Endometrial microvascular endothelial cells (primary cell): ENCODE results near the gene MSI2. TPM values are rescaled to one million over a fixed set of nuclear protein-coding genes. Genes with fewer than 3 reads are reported as not detected.

Experiments
- in situ Hi-C: cut with HindIII; loops from 2 replicates; pipeline ENCODE4 v1.10.0; 2017; ENCODE audit warnings: low sequenced_read_pairs, low pct_unique_long_range_greater_than_20kb; ENCODE audit errors: inconsistent ontology term
- total RNA-seq: library from RNA; depleted of rRNA; stranded (reverse); fragments of >200 nt; gene quantifications from one replicate; pipeline ENCODE4 v1.2.3, GENCODE V29; 2015; ENCODE audit errors: inconsistent ontology term

The MSI2 gene
- total RNA-seq, 1 donor from 2014 or later, result 19.2 TPM

DNA sequence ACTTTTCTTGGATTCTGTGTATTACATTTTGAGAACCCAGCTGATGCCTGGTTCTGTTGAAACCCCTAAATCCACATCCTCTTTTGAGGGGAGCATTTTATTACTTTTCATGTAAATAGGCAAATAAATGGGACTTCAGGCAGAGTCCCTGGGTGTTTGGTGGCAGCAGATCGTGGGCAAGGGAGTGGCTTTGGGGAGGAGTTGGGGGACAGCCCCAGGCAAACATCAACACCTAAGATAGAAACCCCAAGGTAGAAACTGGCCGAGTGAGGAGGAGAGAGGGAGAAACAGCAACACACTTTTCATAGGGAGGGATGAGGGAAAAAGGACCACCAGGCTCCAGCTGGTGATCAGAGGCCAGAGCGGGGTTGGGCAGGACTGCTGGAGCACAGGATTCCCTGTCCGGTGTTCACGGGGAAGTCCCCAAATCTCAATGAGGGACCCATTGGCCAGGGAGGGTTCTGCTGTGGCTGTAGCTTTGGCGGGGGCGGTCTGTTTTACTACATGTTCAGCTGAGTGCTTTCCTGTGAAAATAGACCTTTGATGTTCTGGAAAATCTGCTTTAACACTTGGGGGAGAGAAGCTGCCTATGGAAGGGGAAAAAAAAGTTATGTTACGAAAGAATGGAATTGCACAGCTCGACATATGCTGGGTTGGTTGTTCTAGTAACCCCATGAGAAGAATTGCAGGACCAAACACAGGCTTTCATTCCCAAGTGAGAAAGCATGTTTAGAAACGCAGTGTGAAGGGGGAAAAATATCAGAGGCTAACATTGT, 46.6 kb downstream of the MSI2 start:
- in situ Hi-C loops, result no loop called here

DNA sequence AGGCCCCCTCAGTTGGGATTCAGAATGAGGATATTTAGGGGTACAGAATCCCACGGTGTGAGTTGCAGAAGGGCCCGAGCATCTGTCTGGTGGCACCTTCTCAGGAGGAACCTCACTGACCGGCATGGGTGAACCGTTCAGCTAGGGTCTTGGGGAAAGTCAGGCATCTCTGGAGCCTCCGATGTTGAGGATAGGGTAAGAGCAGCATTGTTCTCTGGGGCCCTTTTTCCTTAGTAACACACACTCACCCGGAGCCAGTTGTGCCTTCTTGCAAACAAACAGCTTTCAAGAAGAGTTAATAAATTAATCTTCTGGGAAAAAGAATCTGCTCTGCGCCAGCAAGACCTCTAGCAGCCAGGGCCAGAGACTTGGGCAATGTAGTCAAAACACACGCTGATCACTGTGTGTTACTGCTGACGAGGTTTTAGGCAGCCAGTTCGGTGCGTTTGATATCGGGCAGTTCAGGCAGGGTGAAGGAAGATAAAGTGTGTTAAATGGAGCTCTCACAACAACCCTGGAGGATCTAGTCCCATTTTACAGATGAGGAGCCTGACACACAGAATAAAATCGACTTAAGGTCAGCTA, 48.9 kb downstream of the MSI2 start:
- in situ Hi-C loops, result no loop called here

DNA sequence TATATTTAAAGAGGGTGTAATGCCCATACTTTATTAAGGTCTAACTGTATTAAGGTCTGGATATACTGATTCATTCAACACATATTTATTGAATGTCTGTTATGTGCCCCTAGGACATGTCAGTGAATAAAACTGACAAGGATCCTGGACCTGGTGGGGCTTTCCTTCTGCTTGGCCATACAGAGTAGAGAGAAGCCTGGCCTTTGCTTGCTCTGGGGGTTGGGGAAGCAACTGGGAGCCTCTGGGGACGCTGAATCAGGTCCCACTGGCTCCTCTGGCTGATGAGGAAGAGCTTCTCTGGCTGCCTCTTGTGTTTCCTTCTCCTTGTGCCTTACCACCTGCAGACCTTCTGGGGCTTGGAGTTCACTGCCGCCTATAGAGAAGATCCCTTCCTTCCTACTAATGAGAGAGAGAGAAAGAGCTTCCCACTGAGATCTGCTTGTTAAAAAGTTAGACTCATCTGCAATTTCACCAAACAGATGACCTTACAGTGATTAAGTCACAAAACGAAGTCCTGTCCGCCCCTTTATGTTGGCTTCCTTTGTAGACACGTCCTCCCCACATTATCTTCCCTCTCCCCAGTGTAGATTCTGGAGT, 49.7 kb downstream of the MSI2 start:
- in situ Hi-C loops, result no loop called here

DNA sequence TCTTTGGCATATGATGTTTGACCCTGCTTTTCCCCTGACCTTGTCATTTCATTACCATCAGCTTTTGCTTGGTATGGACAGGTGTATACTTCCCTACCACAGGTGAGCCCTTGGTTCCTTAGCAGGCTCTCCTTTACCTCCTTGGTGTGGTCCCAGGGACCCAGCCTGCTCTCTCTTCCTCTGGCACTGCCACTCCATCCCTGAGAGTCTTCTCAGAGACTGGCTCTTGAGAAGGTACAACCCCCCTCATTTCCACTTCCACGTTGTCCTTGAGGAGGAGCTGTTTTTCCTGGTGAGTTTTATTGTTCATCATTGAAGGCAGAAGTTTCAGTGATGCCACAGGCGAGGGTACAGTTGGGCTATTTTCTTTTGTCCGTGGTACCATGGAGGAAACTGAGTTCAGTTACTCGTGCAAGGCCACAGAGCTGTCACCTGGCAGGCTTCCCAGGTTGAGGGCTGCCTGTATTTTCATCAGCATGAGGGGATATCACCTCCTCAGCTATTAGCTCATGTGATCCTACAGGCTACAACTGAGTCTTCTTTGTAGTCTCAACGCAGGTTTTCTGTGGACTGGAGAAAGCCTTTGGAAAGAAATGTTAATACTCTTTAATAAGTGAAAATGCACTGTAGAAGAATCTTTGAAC, 52.3 kb downstream of the MSI2 start:
- in situ Hi-C loops, result no loop called here

DNA sequence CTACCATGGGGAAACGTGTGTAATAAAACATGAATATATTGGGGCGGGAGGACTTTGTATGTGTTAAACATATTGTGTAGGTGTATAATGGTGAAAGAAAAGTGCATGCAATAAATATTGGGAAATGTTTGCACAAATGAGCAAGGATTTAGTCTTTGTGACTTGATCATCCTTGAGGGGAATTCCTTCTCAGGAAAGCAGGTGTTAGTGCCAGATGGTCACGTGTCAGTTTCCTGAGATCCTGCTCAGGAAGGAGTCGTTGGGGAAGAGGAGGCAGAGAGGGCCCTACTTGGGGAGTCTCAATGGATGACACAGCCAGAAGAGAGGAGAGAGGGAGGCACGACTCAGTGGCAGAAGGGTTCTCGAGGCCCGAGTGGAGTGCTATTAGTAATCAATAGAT, 53.2 kb downstream of the MSI2 start:
- in situ Hi-C loops, result no loop called here

DNA sequence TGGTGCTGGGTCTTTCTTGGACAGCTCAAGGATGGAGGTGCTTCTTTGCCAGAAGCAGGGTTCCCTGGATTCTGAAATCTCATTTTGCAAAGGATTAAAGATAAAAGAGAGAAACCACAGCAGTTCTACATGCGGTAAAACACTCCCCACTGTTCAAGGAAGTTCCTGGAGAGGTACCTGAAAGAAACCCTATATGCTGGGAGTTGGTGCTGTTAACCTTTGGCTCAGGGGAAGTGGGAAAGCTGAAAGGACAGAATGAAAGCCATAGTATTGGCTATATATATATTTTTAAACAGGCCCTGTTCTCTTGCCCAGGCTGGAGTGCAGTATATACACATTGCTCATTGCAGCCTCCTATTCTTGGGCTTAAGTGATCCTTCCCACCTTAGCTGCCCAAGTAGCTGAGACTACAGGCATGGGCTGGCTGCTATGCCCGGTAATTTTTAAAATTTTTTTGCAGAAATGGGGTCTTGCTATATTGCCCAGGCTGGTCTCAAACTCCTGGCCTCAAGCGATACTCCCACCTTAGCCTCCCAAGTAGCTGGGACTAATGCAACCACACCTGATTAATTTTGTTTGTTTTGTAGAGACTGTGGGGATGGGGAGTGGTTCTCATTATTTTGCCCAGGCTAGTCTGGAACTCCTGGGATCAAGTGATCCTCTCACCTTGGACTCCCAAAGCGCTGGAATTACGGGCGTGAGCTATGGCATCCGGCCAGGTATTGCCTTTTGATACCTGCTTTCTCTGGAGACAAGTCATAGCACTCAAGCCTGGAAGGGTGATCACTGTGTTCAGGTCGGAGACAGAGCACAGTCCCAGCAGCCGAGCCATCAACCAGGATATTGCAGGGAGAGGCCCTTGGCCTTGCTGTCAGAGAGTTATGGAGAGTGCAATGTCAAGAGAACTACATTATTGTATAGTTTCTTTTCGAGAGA, 55.2 kb downstream of the MSI2 start:
- in situ Hi-C loops, result no loop called here

DNA sequence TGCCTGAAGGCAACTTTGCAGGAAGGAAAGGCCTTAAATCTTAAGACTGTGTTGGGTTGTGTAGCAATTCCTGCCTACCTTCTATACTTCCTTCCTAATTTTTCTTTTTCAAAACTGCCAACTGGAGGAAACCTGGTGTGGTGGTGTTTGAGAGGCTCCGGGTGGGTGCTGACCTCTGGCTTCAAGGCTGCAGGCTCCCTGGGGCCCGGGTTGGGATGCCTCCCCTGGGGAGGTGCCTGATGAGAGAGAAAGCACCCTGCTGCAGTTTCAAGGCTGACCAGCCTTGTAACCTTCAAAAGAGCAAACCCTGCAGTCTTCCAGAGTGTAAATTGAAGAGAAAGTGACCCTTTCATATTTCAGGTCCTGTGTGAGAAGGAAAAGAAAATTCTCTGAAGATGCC, 55.9 kb downstream of the MSI2 start:
- in situ Hi-C loops, result no loop called here

DNA sequence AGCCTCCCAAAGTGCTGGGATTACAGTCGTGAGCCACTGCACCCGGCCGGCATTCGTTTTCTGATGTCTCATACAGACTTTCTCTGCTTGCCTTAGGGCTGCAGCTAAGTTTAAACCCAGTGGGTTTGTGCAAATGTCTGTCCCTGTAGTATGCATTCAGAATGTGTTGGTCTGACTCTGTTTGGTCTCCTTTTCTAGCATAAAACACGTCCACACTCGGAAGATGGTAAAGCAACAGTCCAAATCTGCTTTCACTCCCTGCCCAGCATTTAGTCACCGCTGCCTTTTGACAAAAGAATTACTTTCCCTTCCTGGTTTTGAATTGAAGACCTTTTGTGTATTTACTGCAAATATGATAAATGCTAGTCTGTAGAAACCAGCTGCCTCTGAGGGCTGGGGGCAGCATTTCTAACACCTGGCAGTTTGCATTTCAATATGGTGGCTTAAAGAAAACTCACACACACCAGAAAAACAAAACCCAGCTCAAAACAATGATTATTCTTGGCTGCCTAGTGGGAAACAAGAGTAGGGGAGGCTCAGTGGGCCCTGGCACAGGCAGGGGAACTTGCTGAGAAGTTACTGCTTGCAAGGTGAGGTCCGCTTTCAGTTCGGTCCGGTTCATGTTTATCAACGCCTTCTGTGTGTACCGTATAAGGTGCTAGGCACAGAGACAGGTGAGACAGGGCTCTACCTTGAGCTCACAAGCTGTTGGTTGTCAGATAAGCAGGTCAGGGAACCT, 56.9 kb downstream of the MSI2 start:
- in situ Hi-C loops, result no loop called here

DNA sequence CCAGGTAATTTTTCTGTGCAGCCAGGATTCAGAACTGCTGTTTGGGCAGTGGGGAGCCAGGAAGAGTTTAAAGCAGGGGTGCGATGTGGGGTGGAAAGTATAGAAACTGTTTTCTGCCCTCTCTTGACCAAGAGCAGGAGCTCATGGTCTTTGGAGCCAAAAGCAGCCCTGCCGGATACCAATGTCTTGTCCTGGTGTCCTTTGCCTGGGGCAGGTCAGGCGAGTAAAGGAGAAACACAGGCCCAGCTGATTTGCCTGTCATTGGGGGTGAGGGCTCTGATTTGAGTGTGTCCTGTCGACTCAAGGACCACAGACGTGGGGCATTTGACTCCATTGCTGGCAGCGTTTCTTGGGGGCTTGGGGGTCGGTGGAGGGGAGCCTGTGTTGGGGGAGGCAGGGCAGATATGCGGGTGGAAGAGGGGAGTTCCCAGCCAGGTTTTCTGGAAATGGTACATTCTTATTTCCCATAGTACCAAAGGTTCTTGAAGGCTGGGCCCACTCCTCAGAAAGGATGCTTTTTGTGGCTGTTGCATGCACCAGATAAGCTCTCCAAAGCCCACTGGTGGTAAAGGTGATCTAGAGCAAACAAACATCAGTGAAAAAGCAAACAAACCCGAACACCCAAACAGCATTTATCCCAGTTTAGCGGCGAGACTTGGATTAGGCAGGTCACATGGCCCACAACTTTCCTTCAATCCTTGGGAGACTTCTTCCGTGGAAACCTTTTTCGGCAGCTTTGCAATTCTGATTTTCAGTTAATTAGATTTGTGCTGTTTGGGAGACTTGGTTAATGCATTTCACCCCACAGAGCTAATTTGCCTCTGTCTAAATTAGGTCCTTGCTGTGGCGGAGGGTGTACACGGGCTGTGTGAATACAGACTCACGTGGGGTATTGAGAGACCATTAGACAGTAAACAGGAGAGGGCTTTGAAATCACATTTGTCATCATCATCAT, 59.0 kb downstream of the MSI2 start:
- in situ Hi-C loops, result no loop called here

DNA sequence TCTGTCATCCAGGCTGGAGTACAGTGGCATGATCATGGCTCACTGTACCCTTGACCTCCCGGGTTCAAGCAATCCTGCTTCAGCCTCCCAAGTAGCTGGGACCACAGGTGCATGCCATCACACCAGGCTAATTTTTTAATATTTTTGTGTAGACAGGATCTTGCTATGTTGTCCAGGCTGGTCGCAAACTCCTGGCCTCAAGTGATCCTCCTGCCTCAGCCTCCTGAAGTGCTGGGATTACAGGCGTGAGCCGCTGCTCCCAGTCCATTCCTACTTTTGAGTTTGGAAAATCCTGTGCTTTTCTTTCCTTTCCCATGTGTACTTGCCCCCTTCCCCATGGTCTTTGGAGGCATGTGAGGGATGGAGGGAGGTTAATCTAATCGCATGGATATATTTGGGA, 60.0 kb downstream of the MSI2 start:
- in situ Hi-C loops, result no loop called here

DNA sequence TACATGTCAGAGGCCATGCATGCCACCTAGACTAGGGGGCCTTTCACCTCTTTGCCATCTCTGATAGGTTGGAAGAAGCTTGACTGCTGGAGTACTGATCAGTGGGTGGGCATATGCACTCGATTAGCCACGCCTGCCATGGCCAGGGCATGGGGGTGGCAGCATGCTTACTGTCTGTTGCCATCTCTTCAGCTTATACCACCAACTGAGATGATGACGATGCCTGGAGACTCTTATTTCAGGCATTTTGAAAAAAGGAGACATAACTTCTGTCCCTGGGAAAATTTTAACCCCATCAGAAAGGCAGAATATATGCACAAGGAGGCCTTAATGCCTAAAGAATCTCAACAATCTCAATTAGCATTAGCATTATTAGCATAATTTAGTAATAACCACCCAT, 60.8 kb downstream of the MSI2 start:
- in situ Hi-C loops, result no loop called here

DNA sequence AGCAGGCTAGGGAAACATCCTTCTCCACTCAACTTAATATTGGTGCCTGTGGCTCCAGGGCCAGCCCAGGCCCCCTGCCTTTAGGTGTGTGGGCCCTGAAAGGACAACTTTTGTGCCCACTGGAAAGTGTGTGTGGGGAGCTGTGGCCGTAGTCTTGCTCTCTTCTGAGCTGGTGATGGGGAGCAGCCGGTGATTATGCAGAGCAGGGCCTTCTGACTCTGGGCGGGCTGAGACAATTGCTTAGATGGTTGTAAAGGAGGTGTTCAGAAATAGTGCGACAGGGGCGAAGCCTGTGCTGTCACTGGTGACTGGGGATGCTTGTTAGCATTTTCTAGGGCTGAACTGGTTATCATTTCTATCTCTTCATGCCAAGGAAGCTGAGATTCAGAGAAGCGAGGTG, 62.6 kb downstream of the MSI2 start:
- in situ Hi-C loops, result no loop called here

DNA sequence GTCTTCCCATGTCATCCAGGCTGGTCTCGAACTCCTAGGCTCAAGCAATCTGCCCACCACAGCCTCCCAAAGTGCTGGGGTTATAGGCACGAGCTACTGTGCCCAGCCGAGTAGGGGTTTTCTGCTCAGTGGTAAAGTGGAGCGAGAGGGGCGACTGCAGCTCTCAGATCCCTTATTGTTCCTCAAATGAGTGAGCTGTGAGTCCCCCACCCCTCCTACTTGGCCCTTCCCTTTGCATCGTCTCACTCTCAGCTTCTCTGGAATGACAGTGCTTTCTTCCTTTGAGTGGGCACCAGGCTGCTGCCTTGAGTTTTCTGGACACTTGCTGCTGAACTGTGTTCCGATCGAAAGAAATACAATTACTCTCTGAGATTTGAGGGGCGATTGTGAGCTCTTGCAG, 63.5 kb downstream of the MSI2 start:
- in situ Hi-C loops, result no loop called here

DNA sequence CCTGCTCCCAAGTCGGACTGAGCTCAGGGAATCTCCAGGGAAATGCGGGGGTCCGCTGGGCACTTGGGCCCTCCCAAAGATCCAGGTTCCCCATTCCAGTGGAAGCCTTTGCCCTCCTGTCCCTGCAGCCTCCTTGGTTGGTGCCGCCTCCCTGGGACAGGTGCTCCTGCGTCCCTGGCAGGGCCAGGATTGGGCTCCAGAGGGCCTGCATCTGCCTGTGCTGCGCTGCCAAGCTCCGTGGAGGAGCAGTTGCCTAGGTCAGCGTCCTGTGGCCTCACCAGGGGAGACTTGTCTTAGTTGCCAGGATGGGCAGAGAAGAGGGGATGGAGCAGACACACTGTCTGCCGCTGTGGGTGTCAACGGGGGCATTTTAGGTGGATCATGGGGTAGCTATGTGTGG, 67.1 kb downstream of the MSI2 start:
- in situ Hi-C loops, result no loop called here

DNA sequence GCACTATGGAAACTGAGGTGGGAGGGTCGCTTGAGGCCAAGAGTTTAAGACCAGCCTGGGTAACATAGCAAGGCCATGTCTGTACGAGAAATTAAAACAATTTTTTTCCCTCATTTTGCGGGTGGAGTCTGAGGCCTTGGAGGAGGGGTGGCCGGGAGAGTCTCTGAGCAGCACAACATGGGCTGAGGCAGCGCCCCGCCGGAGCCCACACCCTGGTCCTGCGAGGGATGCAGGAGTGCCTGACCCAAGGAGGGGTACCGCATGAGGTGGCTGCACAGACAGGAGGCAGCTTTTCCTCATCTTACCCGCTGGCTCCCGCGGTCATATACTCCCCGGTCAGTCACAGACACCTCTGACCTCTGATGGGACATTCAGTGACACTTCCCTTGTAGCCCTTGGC, 67.7 kb downstream of the MSI2 start:
- in situ Hi-C loops, result no loop called here

DNA sequence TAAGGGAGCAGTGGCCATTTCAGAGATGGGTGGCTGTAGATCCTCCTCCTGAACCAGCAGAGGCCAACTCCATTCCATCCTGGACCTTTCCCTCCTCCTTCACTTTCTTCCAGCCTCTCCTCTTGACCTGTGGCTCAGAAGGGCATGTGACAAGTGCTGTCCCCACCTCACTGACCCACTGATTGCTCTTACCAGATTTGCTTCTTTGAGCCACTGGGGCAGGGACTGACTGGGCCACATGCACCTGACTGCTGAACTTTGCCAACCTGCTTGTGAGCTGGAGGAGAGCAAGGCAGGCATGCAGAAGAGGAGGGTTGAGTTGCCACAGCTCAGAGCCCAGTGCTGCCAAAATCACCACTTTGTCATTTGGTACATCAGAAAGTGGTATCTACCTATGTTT, 68.3 kb downstream of the MSI2 start:
- in situ Hi-C loops, result no loop called here

DNA sequence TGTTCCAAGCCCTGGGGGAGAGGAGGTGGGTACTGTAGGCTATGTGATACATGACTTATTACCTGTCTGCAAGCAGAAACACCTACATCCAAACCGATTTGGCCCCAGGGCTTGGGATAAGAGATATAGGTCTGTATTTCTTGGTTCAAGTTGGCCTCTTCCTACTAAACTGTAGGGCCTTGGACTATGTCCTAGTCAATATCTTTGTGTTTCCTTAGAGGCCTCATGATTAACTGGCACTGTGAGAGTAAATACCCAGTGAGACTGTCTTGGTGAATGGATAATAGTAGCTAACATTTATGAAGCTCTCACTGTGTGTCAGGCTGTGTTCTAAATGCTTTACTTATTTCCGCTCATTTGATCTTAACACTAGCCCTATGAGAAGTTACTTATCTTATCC, 70.0 kb downstream of the MSI2 start:
- in situ Hi-C loops, result no loop called here
